GM19395 (cell line): Measurements from ENCODE around the gene SHF.

Source experiments
- ATAC-seq: cut with Tn5 transposase; IDR thresholded peaks from one replicate; pipeline ENCODE4 v1.9.1; 2021; ENCODE audit warnings: mild to moderate bottlenecking, moderate library complexity; ENCODE audit not compliant: unreplicated experiment

SHF gene

DNA sequence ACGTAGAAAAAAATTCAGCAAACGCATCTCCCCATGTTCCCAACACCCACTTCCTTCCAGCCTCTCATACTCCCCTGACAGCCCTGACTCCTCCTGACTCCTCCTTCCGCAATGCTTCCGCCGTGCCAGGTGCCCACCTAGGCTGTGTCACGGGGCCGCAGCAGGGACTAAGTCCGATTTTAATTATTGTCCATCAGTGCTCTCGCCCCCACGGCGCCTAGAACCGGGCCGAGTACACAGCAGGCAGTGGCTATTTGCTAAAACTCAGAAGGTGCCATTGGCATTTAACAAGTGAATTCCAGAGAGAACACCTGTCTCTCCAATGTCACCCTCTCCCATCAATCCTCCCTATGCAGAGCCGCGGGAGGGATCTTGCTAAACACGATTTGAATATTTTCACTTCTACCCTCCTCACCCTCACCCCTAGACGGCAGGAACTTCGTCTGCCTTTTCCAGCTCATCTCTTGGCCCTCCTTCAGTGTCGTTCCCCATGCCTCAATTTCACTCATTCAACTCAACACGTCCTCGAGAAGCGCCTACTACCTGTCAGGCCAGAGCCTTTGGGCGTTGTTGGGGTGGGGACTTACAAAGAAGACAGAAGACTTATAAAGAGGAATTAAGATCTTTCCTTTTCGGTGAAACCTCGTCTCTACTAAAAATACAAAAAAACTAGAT is 11.5 kb upstream of the SHF start:
- ATAC-seq, result peak; percentile 19

GRCh38 chr15:45198337-45199135 is 10.8 kb upstream of the SHF start:
- ATAC-seq, result peak; percentile 72

DNA sequence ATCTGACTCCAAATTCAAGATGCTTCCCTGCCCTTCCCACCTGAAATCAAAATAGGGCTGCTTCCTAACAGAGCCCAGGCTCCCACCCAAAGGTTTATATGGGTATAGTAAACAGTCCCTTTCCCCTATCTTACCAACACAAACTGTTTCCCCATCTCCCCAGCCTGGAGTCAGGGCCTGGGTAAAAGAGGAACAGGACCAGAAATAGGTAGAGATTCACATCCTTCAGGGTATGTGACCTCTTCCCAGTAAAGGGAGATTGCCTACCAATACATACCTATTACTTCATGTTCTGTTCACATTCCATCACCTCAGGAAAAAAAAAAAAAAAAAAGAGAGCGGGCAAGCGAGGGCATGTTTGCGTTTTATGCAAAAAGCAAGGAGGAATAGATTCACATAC is 9.7 kb upstream of the SHF start:
- ATAC-seq, result no peak

- no peak for ATAC-seq
Observed at GRCh38 chr15:45187578-45187893, 230 bp downstream of the SHF start.

- no peak for ATAC-seq
Observed at GRCh38 chr15:45186771-45187577, 792 bp downstream of the SHF start.

GRCh38 chr15:45185903-45186770 is 1.6 kb downstream of the SHF start:
- ATAC-seq, result no peak

- ATAC-seq, result no peak
Observed at GRCh38 chr15:45185069-45185779, 2.5 kb downstream of the SHF start.

DNA sequence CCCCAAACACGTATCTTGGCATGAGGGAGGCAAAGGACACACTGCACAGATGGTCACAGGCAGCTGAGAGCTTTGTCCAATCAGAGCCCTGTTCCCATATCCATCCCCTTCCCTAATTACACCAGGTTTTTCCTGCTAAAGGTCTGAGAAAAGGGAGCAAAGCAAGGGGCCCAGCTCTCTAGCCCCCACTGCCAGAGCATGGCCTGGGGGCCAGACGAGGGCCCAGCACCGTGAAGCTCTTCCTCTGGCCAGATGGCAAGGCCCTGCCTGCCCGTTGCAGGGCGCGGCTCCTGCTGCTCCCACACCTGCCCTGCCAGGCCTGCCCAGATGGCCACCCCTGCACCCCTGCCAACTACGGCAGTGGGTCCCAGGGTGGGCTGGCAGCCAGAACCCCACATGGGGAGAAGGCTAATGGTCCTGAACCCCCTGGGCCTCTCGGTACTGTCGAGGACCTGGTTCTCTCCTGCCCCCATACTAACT is 3.2 kb downstream of the SHF start:
- ATAC-seq, result no peak

DNA sequence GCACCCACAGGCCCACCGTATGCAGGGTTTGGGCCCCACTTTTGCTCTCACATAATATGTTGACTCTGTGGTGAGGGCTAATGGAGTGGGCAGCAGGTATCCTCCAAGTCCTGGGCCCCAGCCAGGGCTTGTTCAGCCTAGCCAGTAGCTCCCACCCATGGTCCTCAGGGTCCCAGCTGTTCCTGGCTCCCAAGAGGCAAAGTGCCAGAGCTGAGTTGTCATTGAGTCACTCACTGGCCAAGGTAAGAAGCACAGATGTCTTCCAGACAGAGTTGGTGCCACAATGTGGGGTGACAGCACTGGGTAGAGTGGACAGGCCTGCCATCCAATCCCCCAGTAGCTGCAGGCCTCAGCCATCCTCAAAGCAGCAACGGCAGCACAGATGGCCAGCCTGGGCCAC is 4.3 kb downstream of the SHF start:
- ATAC-seq, result no peak

GRCh38 chr15:45182996-45183395 is 4.8 kb downstream of the SHF start:
- no peak for ATAC-seq

GRCh38 chr15:45181491-45182285 is 6.1 kb downstream of the SHF start:
- no peak for ATAC-seq

DNA sequence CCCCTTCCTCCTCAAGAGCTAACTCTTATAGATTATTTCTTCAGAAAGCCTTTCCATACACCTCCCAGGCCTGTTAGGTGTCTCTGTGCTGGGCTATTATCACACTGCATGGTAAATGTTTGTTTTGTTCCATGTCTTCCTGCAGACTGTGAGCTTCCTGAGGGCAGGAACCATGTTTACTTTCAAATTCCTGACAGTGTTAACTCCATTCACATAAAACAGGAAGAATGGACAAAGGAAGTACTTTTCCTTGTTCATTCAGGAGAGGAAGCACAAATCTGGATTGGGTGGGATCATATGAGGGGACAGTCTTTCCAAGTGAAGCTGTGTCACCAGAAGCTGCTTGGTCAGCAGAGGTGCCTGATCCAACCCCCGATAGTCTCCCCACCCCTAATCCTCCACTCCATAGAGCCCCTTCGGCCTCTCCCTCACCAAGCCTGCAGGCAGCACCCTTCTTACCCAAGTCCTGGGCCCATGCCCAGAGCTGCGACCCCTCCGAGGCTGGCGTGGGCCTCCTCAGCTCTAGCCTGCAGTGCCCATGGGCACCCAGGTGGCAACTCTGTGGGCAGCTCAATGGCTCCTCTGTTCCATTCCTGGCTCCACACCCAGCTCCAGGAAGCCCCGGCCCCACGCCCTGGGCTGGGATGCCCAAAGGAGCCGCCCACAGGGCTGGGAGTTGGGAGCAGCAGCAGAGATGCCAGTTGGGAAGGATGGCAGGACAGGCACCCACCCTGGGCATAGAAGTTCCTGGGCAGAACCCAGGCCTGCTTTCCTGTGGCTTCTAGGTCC is 6.9 kb downstream of the SHF start:
- no peak for ATAC-seq

- ATAC-seq, result no peak
Observed at GRCh38 chr15:45180201-45180600, 7.6 kb downstream of the SHF start.

DNA sequence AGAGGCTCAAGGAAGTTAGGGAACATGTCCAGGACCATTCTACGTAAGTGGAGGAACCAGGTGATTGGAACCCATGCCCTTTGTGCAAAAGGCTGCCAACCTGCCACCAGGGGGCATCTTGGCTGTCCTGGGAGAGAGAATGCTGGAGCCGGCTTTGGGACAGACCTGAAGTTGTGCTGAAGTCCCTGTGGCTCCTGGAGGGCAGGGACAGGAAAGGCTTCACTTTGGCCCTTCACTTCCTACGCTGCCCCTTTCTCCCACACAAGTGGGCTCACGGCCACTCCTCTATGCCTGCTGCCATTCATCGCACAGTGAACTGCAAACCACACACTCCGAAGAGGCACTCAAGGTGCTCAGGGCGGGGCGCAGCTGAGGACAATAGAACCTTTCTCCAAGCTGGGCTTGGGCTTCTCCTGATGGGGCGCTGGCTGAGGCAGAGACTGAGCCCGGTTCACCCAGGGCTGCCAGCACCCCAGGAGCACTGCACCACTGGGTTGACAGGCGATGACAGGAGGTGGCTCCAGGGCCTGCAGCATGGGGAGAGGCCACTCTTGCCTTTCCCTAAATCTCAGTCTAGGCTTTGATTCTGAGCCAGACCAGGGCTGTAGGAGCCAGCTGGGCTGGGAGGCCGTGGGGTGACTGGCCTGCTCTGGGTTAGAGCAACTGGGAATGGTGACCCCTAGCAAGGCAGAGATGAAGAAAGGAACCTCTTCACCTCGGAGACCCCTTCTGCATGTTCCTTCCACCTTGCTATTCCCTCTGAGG is 8.4 kb downstream of the SHF start:
- no peak for ATAC-seq

DNA sequence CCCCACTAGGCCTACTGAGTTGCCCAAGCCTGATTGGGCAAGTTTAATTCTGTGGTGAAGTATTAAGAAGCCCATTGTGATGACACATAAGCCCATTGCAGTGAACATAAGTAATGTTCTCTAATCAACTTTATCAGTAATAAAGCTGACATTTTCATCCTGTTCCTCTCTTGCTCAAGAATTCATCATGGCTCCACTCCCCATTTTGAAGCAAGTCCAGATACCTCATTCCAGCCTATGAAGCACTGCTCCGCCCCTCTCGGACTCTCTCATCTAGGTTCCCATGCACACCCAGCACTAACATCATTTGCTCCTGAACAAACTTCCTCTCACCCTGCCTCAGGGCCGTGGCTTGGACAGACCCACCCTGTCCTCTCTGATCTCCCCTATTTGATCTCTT is 10.5 kb downstream of the SHF start:
- ATAC-seq, result no peak

DNA sequence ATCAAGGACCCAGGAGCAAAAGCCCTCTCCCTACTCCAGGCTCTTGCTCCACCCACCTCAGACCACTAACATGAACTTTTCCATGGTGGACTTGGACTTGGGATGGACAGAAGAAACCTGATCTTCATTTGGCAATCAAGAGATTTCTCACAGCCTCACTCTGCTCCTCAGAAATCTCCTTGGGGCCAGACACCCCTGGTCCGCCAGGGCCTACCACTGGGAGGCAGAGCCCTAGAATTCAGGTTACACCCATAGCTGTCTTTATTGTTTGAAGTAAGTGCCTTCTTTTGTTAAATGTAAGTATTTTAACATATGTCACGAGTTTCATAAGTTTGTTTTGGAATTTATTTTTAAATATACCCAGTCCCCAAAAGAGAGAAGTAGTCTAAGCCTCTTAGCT is 13.2 kb downstream of the SHF start:
- no peak for ATAC-seq

DNA sequence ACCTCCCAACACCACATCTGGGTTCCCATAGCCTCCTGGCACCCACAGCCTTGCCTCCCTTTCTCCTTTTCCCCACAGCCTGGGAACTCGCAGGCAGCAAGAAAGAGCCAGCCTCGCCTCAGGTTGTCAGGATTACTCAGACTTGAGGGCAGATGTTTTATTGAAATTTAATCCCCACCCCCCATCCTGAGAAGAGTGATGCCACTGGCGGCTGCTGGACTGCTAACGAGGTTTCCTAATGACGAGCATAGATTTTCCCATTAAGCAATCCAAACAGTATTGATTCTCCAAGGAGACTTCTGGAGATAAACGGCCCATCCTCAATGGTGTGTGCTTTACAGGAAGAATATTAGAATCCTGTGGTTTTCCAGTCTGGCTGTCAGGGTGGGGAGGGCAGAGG is 13.7 kb downstream of the SHF start:
- ATAC-seq, result no peak

DNA sequence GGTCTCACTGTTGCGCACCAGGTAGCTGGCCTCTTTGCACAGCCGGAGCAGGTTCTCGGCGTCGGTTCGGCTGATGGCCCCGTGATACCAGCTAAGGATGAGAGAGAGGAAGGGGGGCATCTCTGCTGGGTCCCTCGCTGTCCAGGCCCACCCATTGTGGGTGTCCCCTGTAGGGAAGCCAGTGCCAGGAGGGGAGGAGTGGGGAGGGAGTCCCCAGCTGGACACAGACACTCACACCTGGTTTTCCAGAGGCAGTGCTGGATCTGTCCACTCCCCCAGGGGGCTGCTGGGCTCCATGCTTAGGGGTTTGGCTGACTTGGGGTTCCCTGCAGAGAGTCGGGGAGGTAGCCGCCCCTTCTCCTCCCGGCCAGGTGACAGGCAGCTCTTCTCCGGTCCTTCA is 15.9 kb downstream of the SHF start:
- ATAC-seq, result no peak
